ENCODE results near the gene TMEM161A. TPM values are rescaled to one million over a fixed set of nuclear protein-coding genes. Genes with fewer than 3 reads are reported as not detected.

Gene TMEM161A
- total RNA-seq, 4 donors from 2014 or later, result 16.9 to 41.9 (median 18.5) TPM

GRCh38 chr19:19147344-19147743, 9.1 kb upstream of the TMEM161A start:
- 96% methylated on average over 5 of the region's 5 CpGs; no CpG with 5 or more reads in 1 of the 2 donors for WGBS, 2 donors (ENCODE audit: low coverage in 1 of 2)

DNA sequence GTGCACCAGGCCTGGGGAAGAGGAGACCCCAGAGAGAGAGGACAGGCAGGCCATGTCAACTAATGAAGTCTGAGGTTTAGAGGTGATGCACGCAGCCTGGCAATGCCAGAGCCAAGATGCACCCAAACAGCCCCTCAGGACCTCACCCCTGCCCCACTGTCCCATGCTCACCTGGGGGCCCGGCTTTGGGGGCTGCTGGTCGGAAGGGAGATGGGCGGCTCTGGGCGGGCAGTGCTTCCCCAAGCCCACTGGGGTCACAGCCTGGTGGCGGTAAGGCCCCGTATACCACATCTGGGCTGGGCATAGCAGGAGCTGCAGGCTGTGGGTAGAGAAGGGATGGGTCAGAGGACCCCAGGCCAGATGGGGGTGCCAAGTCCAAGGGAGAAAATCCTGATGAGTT, 8.6 kb upstream of the TMEM161A start:
- Histone ChIP-seq H3K4me3 (no peak overlapping the region), H3K27ac (no peak overlapping the region), H3K36me3 (peaks cover 0 to 8% (median 0%) of the 10 kb centered on the region in 4 donors), H3K4me1 (peaks cover 0 to 7% (median 2%) of the 10 kb centered on the region in 4 donors), H3K9me3 (no peaks in the 10 kb centered on the region), H3K27me3 (no peaks in the 10 kb centered on the region)
- intact Hi-C loops (cut with DNase I; ENCODE audit: low total_unique reads), result no loop called here
- no peak for DNase-seq
- no peak for TF ChIP-seq CTCF (IDR thresholded peaks at IDR 0.05)
- TF ChIP-seq POLR2AphosphoS5 (IDR thresholded peaks at IDR 0.05), result no peak
- no peak for TF ChIP-seq EP300 (IDR thresholded peaks at IDR 0.05; ENCODE audit: low read depth)
- TF ChIP-seq POLR2A (IDR thresholded peaks at IDR 0.05), result no peak
- 96% methylated on average over 7 of the region's 7 CpGs; no CpG with 5 or more reads in 1 of the 2 donors for WGBS, 2 donors (ENCODE audit: low coverage in 1 of 2)
- in situ Hi-C loops (cut with MboI; ENCODE audit: low pct_ligation_motif_present in 1 of 4, low pct_unique_long_range_greater_than_20kb in 1 of 4, low sequenced_read_pairs in 3 of 4), result no loop called here

More at GRCh38 chr19:19147344-19147743, 9.1 kb upstream of the TMEM161A start:
- in situ Hi-C loops (cut with MboI; ENCODE audit: low pct_ligation_motif_present in 1 of 4, low pct_unique_long_range_greater_than_20kb in 1 of 4, low sequenced_read_pairs in 3 of 4), result no loop called here
- Histone ChIP-seq H3K4me1 (peaks cover 0 to 7% (median 2%) of the 10 kb centered on the region in 4 donors), H3K9me3 (no peaks in the 10 kb centered on the region), H3K4me3 (no peak overlapping the region), H3K27me3 (no peaks in the 10 kb centered on the region), H3K27ac (no peak overlapping the region), H3K36me3 (peaks cover 0 to 8% (median 0%) of the 10 kb centered on the region in 4 donors)
- DNase-seq, result no peak
- TF ChIP-seq POLR2A (IDR thresholded peaks at IDR 0.05) (no peak), POLR2AphosphoS5 (IDR thresholded peaks at IDR 0.05) (no peak), CTCF (IDR thresholded peaks at IDR 0.05) (no peak), EP300 (IDR thresholded peaks at IDR 0.05; ENCODE audit: low read depth) (no peak)
- intact Hi-C loops (cut with DNase I; ENCODE audit: low total_unique reads), result no loop called here

- Histone ChIP-seq H3K27ac (no peak overlapping the region), H3K4me3 (no peak overlapping the region)
- intact Hi-C loops (cut with DNase I; ENCODE audit: low total_unique reads), result no loop called here
These were observed 7.7 kb upstream of the TMEM161A start for GRCh38 chr19:19145684-19146608.

More at GRCh38 chr19:19145684-19146608, 7.7 kb upstream of the TMEM161A start:
- Histone ChIP-seq H3K4me1 (peaks cover 0 to 7% (median 2%) of the 10 kb centered on the region in 4 donors), H3K27me3 (no peaks in the 10 kb centered on the region), H3K9me3 (no peaks in the 10 kb centered on the region), H3K36me3 (peaks cover 0 to 8% (median 0%) of the 10 kb centered on the region in 4 donors)
- TF ChIP-seq POLR2A (IDR thresholded peaks at IDR 0.05) (no peak), CTCF (IDR thresholded peaks at IDR 0.05) (peak; percentile 96 to 99 (median 98))
- DNase-seq, result peak; percentile 87
- in situ Hi-C loops (cut with MboI; ENCODE audit: low pct_ligation_motif_present in 1 of 4, low pct_unique_long_range_greater_than_20kb in 1 of 4, low sequenced_read_pairs in 3 of 4), result no loop called here
- WGBS, 2 donors (ENCODE audit: low coverage in 1 of 2), result 31 to 56% methylated on average over 21 to 39 of the region's 47 CpGs
